HG03280 (cell line): Measurements from ENCODE around the gene CEP83.
"Not testable (repeated sequence)": the region's sequence is repeated elsewhere in the genome, so short reads cannot be mapped to it uniquely, and the experiment has no call there.

Experiments used
- ATAC-seq: cut with Tn5 transposase; IDR thresholded peaks from one replicate; pipeline ENCODE4 v1.9.1; 2021; ENCODE audit warnings: mild to moderate bottlenecking, moderate library complexity; ENCODE audit not compliant: unreplicated experiment

The CEP83 gene

GRCh38 chr12:94380507-94380906 lies 79.2 kb downstream of the CEP83 start:
- ATAC-seq: no peak

GRCh38 chr12:94379479-94380113 lies 80.1 kb downstream of the CEP83 start:
- ATAC-seq: no peak

GRCh38 chr12:94377599-94377998 lies 82.1 kb downstream of the CEP83 start:
- ATAC-seq: no peak

- no peak for ATAC-seq
Measured at GRCh38 chr12:94374124-94374523, 85.5 kb downstream of the CEP83 start.

GRCh38 chr12:94372461-94372860 lies 87.2 kb downstream of the CEP83 start:
- no peak for ATAC-seq

- no peak for ATAC-seq
Measured at GRCh38 chr12:94362653-94363052, 97.0 kb downstream of the CEP83 start.

GRCh38 chr12:94359761-94360160 lies 99.9 kb downstream of the CEP83 start:
- no peak for ATAC-seq

GRCh38 chr12:94353130-94353529 lies 106.5 kb downstream of the CEP83 start:
- ATAC-seq: no peak

GRCh38 chr12:94340573-94340972 lies 119.1 kb downstream of the CEP83 start:
- no peak for ATAC-seq

GRCh38 chr12:94338006-94338794 lies 121.5 kb downstream of the CEP83 start:
- no peak for ATAC-seq

GRCh38 chr12:94336211-94336925 lies 123.3 kb downstream of the CEP83 start:
- no peak for ATAC-seq

GRCh38 chr12:94333396-94333795 lies 126.3 kb downstream of the CEP83 start:
- ATAC-seq: no peak

- ATAC-seq: no peak
Measured at GRCh38 chr12:94329366-94329765, 130.3 kb downstream of the CEP83 start.

- ATAC-seq: no peak
Measured at GRCh38 chr12:94327809-94328208, 131.9 kb downstream of the CEP83 start.

GRCh38 chr12:94326727-94327126 lies 132.9 kb downstream of the CEP83 start:
- no peak for ATAC-seq

GRCh38 chr12:94326234-94326633 lies 133.4 kb downstream of the CEP83 start:
- no peak for ATAC-seq

GRCh38 chr12:94322346-94322745 lies 137.3 kb downstream of the CEP83 start:
- ATAC-seq: no peak

- ATAC-seq: no peak
Measured at GRCh38 chr12:94320109-94320508, 139.6 kb downstream of the CEP83 start.

- ATAC-seq: no peak
Measured at GRCh38 chr12:94318181-94318580, 141.5 kb downstream of the CEP83 start.

GRCh38 chr12:94316600-94316999 lies 143.1 kb downstream of the CEP83 start:
- ATAC-seq: not testable (repeated sequence)

- ATAC-seq: no peak
Measured at GRCh38 chr12:94312378-94312777, 147.3 kb downstream of the CEP83 start.

GRCh38 chr12:94309373-94309772 lies 150.3 kb downstream of the CEP83 start:
- ATAC-seq: peak; percentile 62
